H9 (cell line): ENCODE data around the gene RNF114. TPM values are rescaled to one million over a fixed set of nuclear protein-coding genes. Genes with fewer than 3 reads are reported as not detected.

Experiments used
- DNase-seq: peaks from one replicate; pipeline ENCODE4 v3.0.0-alpha.2; 2017
- H2AFZ ChIP-seq: one replicate; pipeline ENCODE4 v1.6.1; 2013; ENCODE audit warnings: mild to moderate bottlenecking, low read length, control low read depth, moderate library complexity
- H2AK5ac ChIP-seq: 2 replicates; pipeline ENCODE4 v1.6.1; 2013; ENCODE audit warnings: low read length, control low read depth, mixed read lengths; ENCODE audit not compliant: insufficient read length
- H2BK120ac ChIP-seq: one replicate; pipeline ENCODE4 v1.6.1; 2013; ENCODE audit warnings: low read depth, mild to moderate bottlenecking, low read length, control low read depth, inconsistent platforms; ENCODE audit not compliant: poor library complexity, severe bottlenecking
- H2BK12ac ChIP-seq: 2 replicates; pipeline ENCODE4 v1.6.1; 2013; ENCODE audit warnings: low read length, control low read depth, mixed read lengths, low read depth; ENCODE audit not compliant: insufficient read length
- H2BK15ac ChIP-seq: 2 replicates; pipeline ENCODE4 v1.6.1; 2013; ENCODE audit warnings: low read depth, low read length, control low read depth
- H2BK20ac ChIP-seq: one replicate; pipeline ENCODE4 v1.6.1; 2013; ENCODE audit warnings: low read depth, mild to moderate bottlenecking, low read length, control low read depth, inconsistent platforms; ENCODE audit not compliant: poor library complexity, severe bottlenecking
- H2BK5ac ChIP-seq: 2 replicates; pipeline ENCODE4 v1.6.1; 2013; ENCODE audit warnings: low read length, control low read depth, mixed read lengths; ENCODE audit not compliant: insufficient read length
- H3K14ac ChIP-seq: 2 replicates; pipeline ENCODE4 v1.6.1; 2013; ENCODE audit warnings: low read length, control low read depth; ENCODE audit not compliant: insufficient read depth
- H3K18ac ChIP-seq: 2 replicates; pipeline ENCODE4 v1.6.1; 2013; ENCODE audit warnings: low read depth, mild to moderate bottlenecking, mixed read lengths, low read length, control low read depth; ENCODE audit not compliant: insufficient read length
- H3K23ac ChIP-seq: 2 replicates; pipeline ENCODE4 v1.6.1; 2013; ENCODE audit warnings: low read length, control low read depth, mixed read lengths, low read depth; ENCODE audit not compliant: insufficient read length
- H3K23me2 ChIP-seq: 2 replicates; pipeline ENCODE4 v1.6.1; 2013; ENCODE audit warnings: low read depth, mild to moderate bottlenecking, mixed read lengths, low read length, control low read depth; ENCODE audit not compliant: insufficient read length, poor library complexity, severe bottlenecking
- H3K27ac ChIP-seq: 2 replicates; pipeline ENCODE4 v1.5.1; 2013; ENCODE audit warnings: low read length, control low read depth, mixed read lengths, low read depth; ENCODE audit not compliant: insufficient read length
- H3K27me3 ChIP-seq: 2 replicates; pipeline ENCODE4 v1.6.1; 2013; ENCODE audit warnings: low read length, control low read depth, inconsistent platforms; ENCODE audit not compliant: insufficient read depth
- H3K4ac ChIP-seq: 2 replicates; pipeline ENCODE4 v1.6.1; 2013; ENCODE audit warnings: low read depth, mild to moderate bottlenecking, control low read depth, inconsistent platforms, low read length, moderate library complexity
- H3K4me1 ChIP-seq: 2 replicates; pipeline ENCODE4 v1.6.1; 2013; ENCODE audit warnings: low read length, control low read depth, inconsistent platforms; ENCODE audit not compliant: insufficient read depth
- H3K4me2 ChIP-seq: 2 replicates; pipeline ENCODE4 v1.6.1; 2013; ENCODE audit warnings: low read length, control low read depth, mixed read lengths; ENCODE audit not compliant: insufficient read length, insufficient read depth
- H3K56ac ChIP-seq: 2 replicates; pipeline ENCODE4 v1.6.1; 2013; ENCODE audit warnings: low read depth, mild to moderate bottlenecking, mixed read lengths, low read length, control low read depth; ENCODE audit not compliant: insufficient read length
- H3K79me1 ChIP-seq: 2 replicates; pipeline ENCODE4 v1.6.1; 2013; ENCODE audit warnings: low read depth, mild to moderate bottlenecking, moderate library complexity, low read length, control low read depth, inconsistent platforms; ENCODE audit not compliant: insufficient read depth, poor library complexity, severe bottlenecking
- H3K79me2 ChIP-seq: 2 replicates; pipeline ENCODE4 v1.6.1; 2013; ENCODE audit warnings: low read length, control low read depth, inconsistent platforms; ENCODE audit not compliant: insufficient read depth
- H3K9ac ChIP-seq: 2 replicates; pipeline ENCODE4 v1.6.1; 2013; ENCODE audit warnings: low read length, control low read depth, mixed read lengths; ENCODE audit not compliant: insufficient read length; ENCODE audit errors: extremely low read depth
- H3K9me3 ChIP-seq: one replicate; pipeline ENCODE4 v1.6.1; 2013; ENCODE audit warnings: low read depth, low read length, inconsistent platforms; ENCODE audit not compliant: control insufficient read depth
- H3T11ph ChIP-seq: one replicate; pipeline ENCODE4 v1.6.1; 2013; ENCODE audit warnings: mild to moderate bottlenecking, low read length, control low read depth, inconsistent platforms
- H4K20me1 ChIP-seq: one replicate; pipeline ENCODE4 v1.6.1; 2013; ENCODE audit not compliant: control insufficient read depth, insufficient read length, insufficient read depth
- H4K5ac ChIP-seq: 2 replicates; pipeline ENCODE4 v1.6.1; 2013; ENCODE audit warnings: low read depth, mild to moderate bottlenecking, mixed read lengths, low read length, control low read depth; ENCODE audit not compliant: insufficient read length
- H4K8ac ChIP-seq: replicated peaks from 2 replicates; pipeline ENCODE4 v1.6.1; 2013; ENCODE audit warnings: low read length, control low read depth, mixed read lengths, low read depth; ENCODE audit not compliant: insufficient read length
- H4K91ac ChIP-seq: 2 replicates; pipeline ENCODE4 v1.6.1; 2013; ENCODE audit warnings: low read depth, mild to moderate bottlenecking, moderate library complexity, mixed read lengths, low read length, control low read depth; ENCODE audit not compliant: insufficient read length
- H3K27ac Mint-ChIP-seq, 3 experiments: 2 replicates in 2 of 3; 3 replicates in 1 of 3; pipeline ENCODE4 v1.8.0; 2020 to 2021; ENCODE audit warnings: mixed read lengths in 3 of 3, mild to moderate bottlenecking in 1 of 3, moderate library complexity in 1 of 3
- H3K27me3 Mint-ChIP-seq: 2 replicates; pipeline ENCODE4 v1.8.0; 2021; ENCODE audit warnings: low read depth, mild to moderate bottlenecking, moderate library complexity, mixed read lengths
- H3K36me3 Mint-ChIP-seq, 3 experiments: 2 replicates in 2 of 3; 3 replicates in 1 of 3; pipeline ENCODE4 v1.8.0; 2020 to 2021; ENCODE audit warnings: low read depth in 3 of 3, mixed read lengths in 3 of 3; ENCODE audit not compliant: insufficient read depth in 1 of 3
- H3K4me1 Mint-ChIP-seq, 2 experiments: 2 replicates each; pipeline ENCODE4 v1.8.0; 2020; ENCODE audit warnings: mixed read lengths in 2 of 2
- H3K4me3 Mint-ChIP-seq, 2 experiments: 2 replicates in 1 of 2; 3 replicates in 1 of 2; pipeline ENCODE4 v1.8.0; 2020 to 2021; ENCODE audit warnings: mild to moderate bottlenecking in 2 of 2, mixed read lengths in 2 of 2, moderate library complexity in 1 of 2
- H3K9me3 Mint-ChIP-seq, 2 experiments: 2 replicates in 1 of 2; 3 replicates in 1 of 2; pipeline ENCODE4 v1.8.0; 2020; ENCODE audit warnings: mild to moderate bottlenecking in 2 of 2, mixed read lengths in 2 of 2, moderate library complexity in 1 of 2
- WGBS: extraction: QIAGEN DNeasy Blood & Tissue Kit; methylation state at CpG from one replicate; pipeline ENCODE4 v1.1.7; 2013; ENCODE audit warnings: missing lambda C conversion rate, low lambda C conversion rate, mixed read lengths; ENCODE audit not compliant: insufficient read length; ENCODE audit errors: extremely low coverage; 5-methylcytosine and 5-hydroxymethylcytosine counted together
- total RNA-seq: library from RNA; stranded (reverse); gene quantifications from 2 replicates; pipeline ENCODE4 v1.2.1, GENCODE V29; 2021
- TF ChIP-seq, protein P1 (sequence below): fragments of 200-600 bp; sonication (generic); conservative IDR thresholded peaks from 3 replicates; pipeline ENCODE4 v1.8.0; 2021; ENCODE audit warnings: antibody characterized with exemption, mild to moderate bottlenecking

Gene RNF114
- total RNA-seq, 1 experiment from 2014 or later = 75.5 TPM

DNA sequence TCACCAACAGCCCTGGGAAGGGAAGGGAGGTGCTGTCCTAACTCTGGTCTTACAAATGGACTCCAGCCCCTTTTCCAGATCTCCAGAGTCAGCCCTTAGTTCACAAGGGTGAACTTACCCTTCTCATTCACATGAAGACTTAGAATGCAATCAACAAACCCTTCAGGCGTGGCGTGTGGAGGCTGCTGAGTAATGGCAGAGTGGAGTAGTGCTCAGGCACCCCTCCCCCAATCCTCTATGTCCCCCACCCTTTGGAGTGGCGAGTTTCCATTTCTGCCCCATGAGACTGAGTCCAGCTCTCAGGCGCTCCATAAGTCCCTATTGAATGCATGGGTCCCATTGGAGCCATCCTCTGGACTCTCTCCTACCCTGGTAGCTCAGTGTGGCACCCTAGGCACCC lies 49.9 kb downstream of the RNF114 start:
- peaks cover 0 to 2% of the 10 kb centered on the region in 2 experiments; a peak in 1 of 5 replicates for H3K9me3 Mint-ChIP-seq
- H3K36me3 Mint-ChIP-seq = peaks cover 13 to 37% (median 22%) of the 10 kb centered on the region in 3 experiments; a peak in 6 of 7 replicates
- Histone ChIP-seq H3K79me1 (no peaks in the 10 kb centered on the region), H2BK20ac (no peak overlapping the region), H3K79me2 (no peaks in the 10 kb centered on the region; the same call in 1 of the 2 replicates), H3K14ac (no peak overlapping the region), H3K4ac (no peak overlapping the region), H3K4me2 (no peak overlapping the region), H2BK12ac (no peak overlapping the region), H3K23ac (no peak overlapping the region), H4K20me1 (peaks cover 2% of the 10 kb centered on the region), H3K18ac (no peak overlapping the region), H3K9me3 (no peaks in the 10 kb centered on the region), H4K8ac (no peak overlapping the region), H3K23me2 (peaks cover 15% of the 10 kb centered on the region), H3K27me3 (no peaks in the 10 kb centered on the region; the same call in 1 of the 2 replicates), H3T11ph (no peak overlapping the region), H2BK5ac (no peak overlapping the region), H3K9ac (no peak overlapping the region), H4K5ac (no peak overlapping the region), H2BK120ac (no peak overlapping the region), H3K56ac (no peak overlapping the region), H2AFZ (no peak overlapping the region), H3K27ac (no peak overlapping the region), H2BK15ac (no peak overlapping the region), H4K91ac (no peak overlapping the region), H2AK5ac (no peak overlapping the region), H3K4me1 (peaks cover 13% of the 10 kb centered on the region)
- H3K27me3 Mint-ChIP-seq = peaks cover 16% of the 10 kb centered on the region
- H3K4me1 Mint-ChIP-seq = peaks cover 75 to 90% of the 10 kb centered on the region in 2 experiments
- WGBS = no CpG with 5 or more reads among the region's 4 CpGs
- DNase-seq = no peak
- H3K27ac Mint-ChIP-seq = no peak overlapping the region; a peak in 1 of 7 replicates
- TF ChIP-seq, protein P1, sequence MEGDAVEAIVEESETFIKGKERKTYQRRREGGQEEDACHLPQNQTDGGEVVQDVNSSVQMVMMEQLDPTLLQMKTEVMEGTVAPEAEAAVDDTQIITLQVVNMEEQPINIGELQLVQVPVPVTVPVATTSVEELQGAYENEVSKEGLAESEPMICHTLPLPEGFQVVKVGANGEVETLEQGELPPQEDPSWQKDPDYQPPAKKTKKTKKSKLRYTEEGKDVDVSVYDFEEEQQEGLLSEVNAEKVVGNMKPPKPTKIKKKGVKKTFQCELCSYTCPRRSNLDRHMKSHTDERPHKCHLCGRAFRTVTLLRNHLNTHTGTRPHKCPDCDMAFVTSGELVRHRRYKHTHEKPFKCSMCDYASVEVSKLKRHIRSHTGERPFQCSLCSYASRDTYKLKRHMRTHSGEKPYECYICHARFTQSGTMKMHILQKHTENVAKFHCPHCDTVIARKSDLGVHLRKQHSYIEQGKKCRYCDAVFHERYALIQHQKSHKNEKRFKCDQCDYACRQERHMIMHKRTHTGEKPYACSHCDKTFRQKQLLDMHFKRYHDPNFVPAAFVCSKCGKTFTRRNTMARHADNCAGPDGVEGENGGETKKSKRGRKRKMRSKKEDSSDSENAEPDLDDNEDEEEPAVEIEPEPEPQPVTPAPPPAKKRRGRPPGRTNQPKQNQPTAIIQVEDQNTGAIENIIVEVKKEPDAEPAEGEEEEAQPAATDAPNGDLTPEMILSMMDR = no peak
- peak overlapping the region in 1 of 2 experiments; percentile 95; a peak in 2 of 5 replicates for H3K4me3 Mint-ChIP-seq
